GM12872 (cell line): ENCODE measurements around the gene RUSF1.

Experiments used
- CTCF ChIP-seq: IDR thresholded peaks from 3 replicates; pipeline ENCODE4 v1.5.1; 2011; ENCODE audit warnings: low read depth, mild to moderate bottlenecking, low read length, moderate library complexity; ENCODE audit not compliant: insufficient read depth

RUSF1 gene

GRCh38 chr16:31455601-31456314 is 52.4 kb downstream of the RUSF1 start:
- TF ChIP-seq CTCF, result peak; percentile 48

GRCh38 chr16:31453255-31454204 is 54.7 kb downstream of the RUSF1 start:
- no peak for TF ChIP-seq CTCF

GRCh38 chr16:31452631-31453106 is 55.5 kb downstream of the RUSF1 start:
- no peak for TF ChIP-seq CTCF

DNA sequence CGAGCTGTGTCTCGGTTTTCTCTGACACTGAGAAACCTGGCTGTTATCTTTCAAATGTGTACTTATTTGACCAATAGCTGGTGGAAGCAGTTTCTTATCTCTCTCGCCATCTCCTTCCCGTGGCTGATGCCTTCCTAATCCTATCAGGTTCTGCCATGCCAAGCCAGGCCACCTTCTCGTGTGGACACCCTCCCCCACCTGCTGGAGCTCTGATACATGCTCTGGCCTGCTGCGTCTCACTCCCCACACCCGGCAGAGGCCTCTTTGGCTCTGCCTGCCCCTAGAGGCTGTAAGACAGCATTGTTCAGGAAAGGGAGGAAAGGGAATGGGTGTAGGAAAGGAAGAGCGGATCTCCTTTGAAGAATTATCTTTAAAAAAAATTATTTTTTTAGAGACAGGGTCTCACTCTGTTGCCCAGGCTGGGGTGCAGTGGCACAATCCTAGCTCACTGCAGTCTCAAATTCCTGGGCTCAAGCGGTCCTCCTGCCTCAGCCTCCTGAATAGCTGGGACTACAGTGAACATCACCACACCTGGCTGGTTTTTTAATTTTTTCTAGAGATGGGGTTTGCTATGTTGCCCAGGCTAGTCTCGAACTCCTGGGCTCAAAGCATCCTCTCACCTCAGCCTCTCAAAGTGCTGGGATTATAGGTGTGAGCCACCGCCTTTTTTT is 56.4 kb downstream of the RUSF1 start:
- peak; percentile 40; the same call in 2 of the 3 replicates for TF ChIP-seq CTCF

DNA sequence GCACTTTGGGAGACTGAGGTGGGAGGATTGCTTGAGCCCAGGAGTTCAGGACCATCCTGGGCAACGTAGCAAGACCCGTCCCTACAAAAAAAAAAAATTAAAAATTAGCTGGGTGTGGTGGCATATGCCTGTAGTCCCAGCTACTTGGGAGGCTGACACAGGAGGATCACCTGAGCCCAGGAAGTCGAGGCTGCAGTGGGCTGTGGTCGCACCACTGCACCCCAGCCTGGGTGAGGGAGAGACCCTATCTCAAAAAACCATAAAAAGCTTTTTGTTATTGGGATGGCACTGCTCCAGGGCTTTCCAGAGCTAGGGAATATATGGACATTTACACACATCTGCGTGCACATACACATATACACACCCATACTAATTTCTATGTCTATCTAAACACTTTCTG is 57.0 kb downstream of the RUSF1 start:
- TF ChIP-seq CTCF, result no peak

GRCh38 chr16:31441956-31442355 is 66.2 kb downstream of the RUSF1 start:
- TF ChIP-seq CTCF, result no peak
